OCI-LY7 (cell line): ENCODE data around the gene GLYAT. TPM values are rescaled to one million over a fixed set of nuclear protein-coding genes. Genes with fewer than 3 reads are reported as not detected.
"Not testable (repeated sequence)": the region's sequence is repeated elsewhere in the genome, so short reads cannot be mapped to it uniquely, and the experiment has no call there.

Experiments used
- BruUV-seq: library from RNA; stranded (reverse); fragments of 400-500 nt; replicated peaks from 2 replicates; lab custom pipeline; 2021; lab: Mats Ljungman, UMichigan
- CTCF ChIA-PET: fragments of 300-600 bp; sonication (Branson Sonifier 250); formaldehyde crosslinking; loops from one replicate; lab custom pipeline; 2022; ENCODE audit warnings: antibody characterized with exemption; ENCODE audit not compliant: unreplicated experiment; lab: Charles Lee
- POLR2A ChIA-PET: fragments of 300-600 bp; sonication (Branson Sonifier 250); formaldehyde crosslinking; loops from one replicate; lab custom pipeline; 2022; ENCODE audit warnings: antibody characterized with exemption; lab: Charles Lee
- DNase-seq: peaks from one replicate; pipeline ENCODE4 v3.0.0-alpha.2; 2015; ENCODE audit warnings: low spot score
- H2AFZ ChIP-seq: fragments of 200-600 bp; sonication (generic), shearing (Covaris generic); 2 replicates; pipeline ENCODE4 v1.6.1; 2014; ENCODE audit warnings: mild to moderate bottlenecking, antibody characterized with exemption, low read length, moderate library complexity
- H3K27ac ChIP-seq: fragments of 200-600 bp; sonication (generic); 2 replicates; pipeline ENCODE4 v1.5.1; 2014; ENCODE audit warnings: mixed run types, low read depth, mild to moderate bottlenecking, moderate library complexity, low read length, inconsistent platforms; ENCODE audit not compliant: poor library complexity, severe bottlenecking
- H3K36me3 ChIP-seq: fragments of 200-600 bp; sonication (generic); 2 replicates; pipeline ENCODE4 v1.6.1; 2014; ENCODE audit warnings: mild to moderate bottlenecking, antibody characterized with exemption, low read length, moderate library complexity, mixed read lengths; ENCODE audit not compliant: insufficient read depth
- H3K4me1 ChIP-seq: fragments of 200-600 bp; sonication (generic); 2 replicates; pipeline ENCODE4 v1.5.1; 2014; ENCODE audit warnings: mild to moderate bottlenecking, low read length; ENCODE audit not compliant: insufficient read depth, poor library complexity, severe bottlenecking
- H3K4me2 ChIP-seq: fragments of 200-600 bp; sonication (generic); 2 replicates; pipeline ENCODE4 v1.6.1; 2014; ENCODE audit warnings: mild to moderate bottlenecking, low read length
- H3K4me3 ChIP-seq: fragments of 200-600 bp; sonication (generic); 2 replicates; pipeline ENCODE4 v1.5.1; 2014; ENCODE audit warnings: mild to moderate bottlenecking, low read depth, low read length; ENCODE audit not compliant: poor library complexity, severe bottlenecking
- H3K79me2 ChIP-seq: fragments of 200-600 bp; sonication (generic); 2 replicates; pipeline ENCODE4 v1.6.1; 2016; ENCODE audit warnings: low read depth, mild to moderate bottlenecking, low read length, moderate library complexity, mixed read lengths; ENCODE audit not compliant: insufficient read depth
- H3K9me2 ChIP-seq: fragments of 200-600 bp; sonication (generic); 2 replicates; pipeline ENCODE4 v1.6.1; 2016; ENCODE audit warnings: mild to moderate bottlenecking, low read length, mixed read lengths; ENCODE audit not compliant: insufficient read depth
- H3K9me3 ChIP-seq: fragments of 200-600 bp; sonication (generic); 2 replicates; pipeline ENCODE4 v1.6.1; 2014; ENCODE audit warnings: mild to moderate bottlenecking, mixed run types, low read length, mixed read lengths
- H4K20me1 ChIP-seq: fragments of 200-600 bp; sonication (generic); 2 replicates; pipeline ENCODE4 v1.6.1; 2014; ENCODE audit warnings: mild to moderate bottlenecking, antibody characterized with exemption, low read length, moderate library complexity, mixed read lengths; ENCODE audit not compliant: insufficient read depth
- CTCF ChIP-seq: fragments of 200-600 bp; sonication (generic); conservative IDR thresholded peaks from 2 replicates; pipeline ENCODE4 v1.5.1; 2014; ENCODE audit warnings: mild to moderate bottlenecking, antibody characterized with exemption, low read length, moderate library complexity, mixed read lengths
- EZH2phosphoT487 ChIP-seq: fragments of 200-600 bp; sonication (generic); IDR thresholded peaks from 2 replicates; pipeline ENCODE4 v1.6.1; 2018; ENCODE audit warnings: low read depth, borderline replicate concordance, mild to moderate bottlenecking, mixed run types, antibody characterized with exemption, low read length, moderate library complexity, mixed read lengths
- intact Hi-C: fragments of 100-400 bp; cut with micrococcal nuclease; formaldehyde crosslinking; loops from one replicate; pipeline ENCODE4 v1.10.0; 2022; ENCODE audit not compliant: unreplicated experiment
- total RNA-seq, 2 experiments: library from RNA; depleted of rRNA in 1 of 2; stranded (reverse); fragments of >200 nt in 1 of 2; shearing (Covaris generic) in 1 of 2; gene quantifications; 2 replicates each; pipeline ENCODE4 v1.2.3, GENCODE V29; 2014 to 2022

GLYAT gene
- total RNA-seq, 2 experiments from 2014 or later = not detected

GRCh38 chr11:58707767-58708166, 24.0 kb downstream of the GLYAT start:
- POLR2A ChIA-PET = no interaction called here
- Histone ChIP-seq H3K4me2 (no peak overlapping the region), H3K27ac (no peak overlapping the region), H3K79me2 (no peaks in the 10 kb centered on the region), H2AFZ (no peak overlapping the region), H3K9me2 (no peaks in the 10 kb centered on the region), H3K4me3 (no peak overlapping the region), H3K4me1 (no peaks in the 10 kb centered on the region), H4K20me1 (no peaks in the 10 kb centered on the region), H3K9me3 (0 out of 2 replicates have a peak, but pooled peaks cover 4% of the 10 kb centered on the region), H3K36me3 (no peaks in the 10 kb centered on the region)
- BruUV-seq = no TSS peak
- DNase-seq = no peak
- CTCF ChIA-PET = no interaction called here
- intact Hi-C loops = no loop called here
- TF ChIP-seq CTCF = no peak
- TF ChIP-seq EZH2phosphoT487 = no peak

DNA sequence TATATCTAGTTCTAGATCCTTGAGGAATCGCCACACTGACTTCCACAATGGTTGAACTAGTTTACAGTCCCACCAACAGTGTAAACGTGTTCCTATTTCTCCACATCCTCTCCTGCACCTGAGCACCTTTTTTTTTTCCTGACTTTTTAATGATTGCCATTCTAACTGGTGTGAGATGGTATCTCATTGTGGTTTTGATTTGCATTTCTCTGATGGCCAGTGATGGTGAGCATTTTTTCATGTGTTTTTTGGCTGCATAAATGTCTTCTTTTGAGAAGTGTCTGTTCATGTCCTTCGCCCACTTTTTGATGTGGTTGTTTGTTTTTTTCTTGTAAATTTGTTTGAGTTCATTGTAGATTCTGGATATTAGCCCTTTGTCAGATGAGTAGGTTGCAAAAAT, 34.9 kb downstream of the GLYAT start:
- intact Hi-C loops, H3K9me2 ChIP-seq, H3K79me2 ChIP-seq, POLR2A ChIA-PET, H3K36me3 ChIP-seq, H2AFZ ChIP-seq, H4K20me1 ChIP-seq, H3K4me1 ChIP-seq, H3K27ac ChIP-seq, H3K9me3 ChIP-seq, CTCF ChIA-PET, H3K4me3 ChIP-seq, DNase-seq, BruUV-seq, H3K4me2 ChIP-seq: not testable (repeated sequence)

DNA sequence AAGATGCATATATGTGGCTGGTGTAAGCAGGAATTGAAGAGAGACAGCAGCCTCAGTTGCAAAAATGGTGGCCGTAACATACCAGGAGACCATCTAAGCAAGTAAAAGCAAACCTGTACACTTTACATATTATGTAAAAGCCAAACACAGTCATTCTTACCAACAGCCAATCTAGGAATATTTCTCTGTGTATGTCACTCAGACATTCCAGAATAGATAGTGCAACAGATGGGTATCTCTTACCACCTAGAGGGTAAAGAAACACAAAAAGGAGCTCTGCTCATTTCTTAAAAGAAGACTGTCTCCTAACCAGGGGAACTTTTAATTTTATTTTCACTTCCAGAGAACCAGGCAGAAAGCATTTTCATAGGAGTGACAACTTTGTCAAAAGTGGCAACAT, 38.7 kb downstream of the GLYAT start:
- H4K20me1 ChIP-seq = no peaks in the 10 kb centered on the region
- BruUV-seq = no TSS peak
- H3K9me3 ChIP-seq = no peaks in the 10 kb centered on the region
- no peaks in the 10 kb centered on the region for H3K9me2 ChIP-seq
- TF ChIP-seq EZH2phosphoT487 (no peak), CTCF (no peak)
- intact Hi-C loops = no loop called here
- ChIA-PET POLR2A (interaction anchor here (1.1 kb wide), 1 partner anchor 11 kb away, joined by 3 read pairs; no protein-coding TSS in a partner anchor), CTCF (no interaction called here)
- DNase-seq = no peak
- H3K4me3 ChIP-seq = no peak overlapping the region
- no peaks in the 10 kb centered on the region for H3K36me3 ChIP-seq
- no peak overlapping the region for H3K27ac ChIP-seq
- no peak overlapping the region for H2AFZ ChIP-seq
- no peak overlapping the region for H3K4me2 ChIP-seq
- no peaks in the 10 kb centered on the region for H3K79me2 ChIP-seq
- no peaks in the 10 kb centered on the region for H3K4me1 ChIP-seq
